MCF 10A (cell line): ENCODE data around the gene CAP1. TPM values are rescaled to one million over a fixed set of nuclear protein-coding genes. Genes with fewer than 3 reads are reported as not detected.

ENCODE experiments used
- BruUV-seq: library from RNA; stranded (reverse); fragments of 400-500 nt; replicated peaks from 2 replicates; lab custom pipeline; 2021; lab: Mats Ljungman, UMichigan
- CTCF ChIA-PET: fragments of 300-600 bp; sonication (Branson Sonifier 250); formaldehyde crosslinking; extraction: SDS; loops from one replicate; lab custom pipeline; 2021; ENCODE audit warnings: antibody characterized with exemption, inconsistent platforms; lab: Yijun Ruan, JAX
- POLR2A ChIA-PET: fragments of 300-600, 350-650 bp; sonication (Branson Sonifier 250); formaldehyde crosslinking; extraction: SDS; loops from one replicate; lab custom pipeline; 2020; ENCODE audit warnings: antibody characterized with exemption, inconsistent platforms; lab: Yijun Ruan, JAX
- DNase-seq: peaks from one replicate; pipeline ENCODE4 v3.0.0-alpha.2; 2018; ENCODE audit not compliant: unreplicated experiment
- H3K27ac Mint-ChIP-seq: one replicate; pipeline ENCODE4 v1.8.0; 2022; ENCODE audit warnings: mild to moderate bottlenecking, low read depth, mixed read lengths; ENCODE audit not compliant: unreplicated experiment
- H3K27me3 Mint-ChIP-seq: one replicate; pipeline ENCODE4 v1.8.0; 2022; ENCODE audit warnings: mixed read lengths; ENCODE audit not compliant: insufficient read depth, unreplicated experiment
- H3K36me3 Mint-ChIP-seq: one replicate; pipeline ENCODE4 v1.8.0; 2022; ENCODE audit warnings: mild to moderate bottlenecking, moderate library complexity, mixed read lengths; ENCODE audit not compliant: insufficient read depth, unreplicated experiment
- H3K4me1 Mint-ChIP-seq: one replicate; pipeline ENCODE4 v1.8.0; 2022; ENCODE audit warnings: mixed read lengths; ENCODE audit not compliant: insufficient read depth, unreplicated experiment
- H3K4me3 Mint-ChIP-seq: one replicate; pipeline ENCODE4 v1.8.0; 2022; ENCODE audit warnings: mild to moderate bottlenecking, moderate library complexity, mixed read lengths; ENCODE audit not compliant: unreplicated experiment
- H3K9me3 Mint-ChIP-seq: one replicate; pipeline ENCODE4 v1.8.0; 2022; ENCODE audit warnings: mixed read lengths; ENCODE audit not compliant: unreplicated experiment
- intact Hi-C: fragments of 100-400 bp; cut with micrococcal nuclease; formaldehyde crosslinking; loops from 2 replicates; pipeline ENCODE4 v1.14.1; 2022
- total RNA-seq: library from RNA; stranded (reverse); gene quantifications from 2 replicates; pipeline ENCODE4 v1.2.3, GENCODE V29; 2022
- TF ChIP-seq, protein P1 (sequence below): fragments of 200-600 bp; IDR thresholded peaks from one replicate; pipeline ENCODE4 v1.8.0; 2022; ENCODE audit warnings: antibody characterized with exemption, mild to moderate bottlenecking; ENCODE audit not compliant: unreplicated experiment

The CAP1 gene
- total RNA-seq, 1 experiment from 2014 or later: 297 TPM

DNA sequence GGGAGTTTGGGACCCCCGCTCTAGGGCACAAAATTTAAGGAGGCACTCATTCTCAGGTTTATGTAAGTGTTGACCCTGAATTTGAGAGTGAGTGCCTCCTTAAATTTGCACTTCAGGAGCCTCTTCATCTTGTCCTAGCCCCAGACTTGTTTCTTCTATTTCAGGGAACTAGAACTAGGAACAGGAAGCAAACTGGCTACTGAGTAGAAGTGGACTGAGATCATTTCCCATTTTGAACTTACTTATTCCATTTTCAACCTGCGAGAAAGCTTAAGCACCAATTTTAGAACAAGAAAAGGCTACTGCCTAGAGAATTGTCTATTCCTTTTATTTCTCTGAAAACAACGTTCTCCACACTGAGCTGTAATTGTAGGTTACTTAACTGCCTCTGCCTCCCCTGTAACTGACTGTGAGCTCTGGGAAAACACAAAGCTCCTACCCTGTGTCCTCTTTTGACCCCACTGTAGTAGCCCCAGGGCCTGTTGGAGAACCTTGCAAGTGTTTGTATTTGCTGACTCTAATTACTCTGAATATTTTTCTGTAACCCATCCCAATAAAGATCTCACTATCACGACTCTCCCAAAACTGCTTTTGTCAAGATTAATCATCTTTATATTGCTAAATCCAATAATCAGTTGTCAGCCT lies 54.1 kb downstream of the CAP1 start:
- POLR2A ChIA-PET: no interaction called here
- Mint-ChIP-seq H3K27ac (no peak overlapping the region), H3K4me3 (no peak overlapping the region), H3K36me3 (peaks cover 32% of the 10 kb centered on the region), H3K4me1 (peaks cover 22% of the 10 kb centered on the region), H3K9me3 (no peaks in the 10 kb centered on the region), H3K27me3 (no peaks in the 10 kb centered on the region)
- TF ChIP-seq, protein P1, sequence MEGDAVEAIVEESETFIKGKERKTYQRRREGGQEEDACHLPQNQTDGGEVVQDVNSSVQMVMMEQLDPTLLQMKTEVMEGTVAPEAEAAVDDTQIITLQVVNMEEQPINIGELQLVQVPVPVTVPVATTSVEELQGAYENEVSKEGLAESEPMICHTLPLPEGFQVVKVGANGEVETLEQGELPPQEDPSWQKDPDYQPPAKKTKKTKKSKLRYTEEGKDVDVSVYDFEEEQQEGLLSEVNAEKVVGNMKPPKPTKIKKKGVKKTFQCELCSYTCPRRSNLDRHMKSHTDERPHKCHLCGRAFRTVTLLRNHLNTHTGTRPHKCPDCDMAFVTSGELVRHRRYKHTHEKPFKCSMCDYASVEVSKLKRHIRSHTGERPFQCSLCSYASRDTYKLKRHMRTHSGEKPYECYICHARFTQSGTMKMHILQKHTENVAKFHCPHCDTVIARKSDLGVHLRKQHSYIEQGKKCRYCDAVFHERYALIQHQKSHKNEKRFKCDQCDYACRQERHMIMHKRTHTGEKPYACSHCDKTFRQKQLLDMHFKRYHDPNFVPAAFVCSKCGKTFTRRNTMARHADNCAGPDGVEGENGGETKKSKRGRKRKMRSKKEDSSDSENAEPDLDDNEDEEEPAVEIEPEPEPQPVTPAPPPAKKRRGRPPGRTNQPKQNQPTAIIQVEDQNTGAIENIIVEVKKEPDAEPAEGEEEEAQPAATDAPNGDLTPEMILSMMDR: no peak
- CTCF ChIA-PET: interaction anchor here (0.6 kb wide), 1 partner anchor 57 kb away, joined by 3 read pairs; no protein-coding TSS in a partner anchor
- no peak for DNase-seq
- intact Hi-C loops: no loop called here
- BruUV-seq: no TSS peak

DNA sequence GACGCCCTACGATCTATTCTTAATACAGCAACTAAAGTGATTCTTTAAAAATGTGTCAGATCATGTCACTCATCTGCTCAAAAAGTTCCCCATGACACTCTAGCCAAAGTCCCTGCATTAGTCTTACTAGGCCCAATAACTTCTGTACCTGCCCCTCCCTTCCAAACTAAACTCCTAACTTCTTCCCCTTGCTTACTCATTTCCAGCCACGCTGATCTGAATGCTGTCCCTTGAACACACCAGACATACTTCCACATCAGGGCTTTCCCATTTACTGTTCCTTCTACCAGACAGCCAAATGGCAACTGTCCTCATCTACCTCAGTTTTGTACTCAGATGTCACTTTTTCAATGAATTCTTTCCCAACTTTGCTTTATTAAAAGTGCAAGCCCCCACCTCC lies 55.3 kb downstream of the CAP1 start:
- Mint-ChIP-seq H3K4me1 (peaks cover 22% of the 10 kb centered on the region), H3K4me3 (no peak overlapping the region), H3K27ac (no peak overlapping the region), H3K36me3 (peaks cover 24% of the 10 kb centered on the region), H3K9me3 (no peaks in the 10 kb centered on the region), H3K27me3 (no peaks in the 10 kb centered on the region)
- CTCF ChIA-PET: interaction anchor here (0.7 kb wide), 1 partner anchor 400 kb away, joined by 3 read pairs; no protein-coding TSS in a partner anchor
- TF ChIP-seq, protein P1: no peak
- intact Hi-C loops: no loop called here
- BruUV-seq: no TSS peak
- POLR2A ChIA-PET: no interaction called here
- DNase-seq: no peak

DNA sequence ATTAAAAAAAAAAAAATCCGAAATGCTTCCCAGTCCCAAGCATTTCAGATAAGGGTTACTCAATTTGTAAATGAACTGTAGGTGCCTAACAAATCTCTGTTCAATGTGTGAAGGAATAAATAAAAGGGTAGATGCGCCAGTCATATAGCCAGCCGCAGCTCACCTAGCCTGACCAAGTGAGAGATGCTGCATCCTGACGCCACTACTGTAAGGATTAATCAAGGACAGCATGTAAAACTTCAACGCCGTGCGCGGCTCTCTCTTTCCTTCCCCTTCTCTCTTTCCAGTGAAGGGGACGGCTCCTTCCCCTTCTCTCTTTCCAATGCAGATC lies 56.1 kb downstream of the CAP1 start:
- Mint-ChIP-seq H3K9me3 (no peaks in the 10 kb centered on the region), H3K27ac (peak overlapping the region; percentile 37), H3K4me3 (peak overlapping the region; percentile 87), H3K36me3 (peaks cover 16% of the 10 kb centered on the region), H3K27me3 (no peaks in the 10 kb centered on the region), H3K4me1 (peaks cover 22% of the 10 kb centered on the region)
- ChIA-PET POLR2A (interaction anchor here (0.6 to 1.0 kb wide), 3 partner anchors 18 to 370 kb away, joined by 3 read pairs; no protein-coding TSS in a partner anchor), CTCF (interaction anchor here (0.7 to 3.4 kb wide), 2 partner anchors 13 to 399 kb away, joined by 3 to 18 read pairs; no protein-coding TSS in a partner anchor)
- no peak for DNase-seq
- intact Hi-C loops: no loop called here
- TSS peak; percentile 74 for BruUV-seq
- TF ChIP-seq, protein P1: no peak

DNA sequence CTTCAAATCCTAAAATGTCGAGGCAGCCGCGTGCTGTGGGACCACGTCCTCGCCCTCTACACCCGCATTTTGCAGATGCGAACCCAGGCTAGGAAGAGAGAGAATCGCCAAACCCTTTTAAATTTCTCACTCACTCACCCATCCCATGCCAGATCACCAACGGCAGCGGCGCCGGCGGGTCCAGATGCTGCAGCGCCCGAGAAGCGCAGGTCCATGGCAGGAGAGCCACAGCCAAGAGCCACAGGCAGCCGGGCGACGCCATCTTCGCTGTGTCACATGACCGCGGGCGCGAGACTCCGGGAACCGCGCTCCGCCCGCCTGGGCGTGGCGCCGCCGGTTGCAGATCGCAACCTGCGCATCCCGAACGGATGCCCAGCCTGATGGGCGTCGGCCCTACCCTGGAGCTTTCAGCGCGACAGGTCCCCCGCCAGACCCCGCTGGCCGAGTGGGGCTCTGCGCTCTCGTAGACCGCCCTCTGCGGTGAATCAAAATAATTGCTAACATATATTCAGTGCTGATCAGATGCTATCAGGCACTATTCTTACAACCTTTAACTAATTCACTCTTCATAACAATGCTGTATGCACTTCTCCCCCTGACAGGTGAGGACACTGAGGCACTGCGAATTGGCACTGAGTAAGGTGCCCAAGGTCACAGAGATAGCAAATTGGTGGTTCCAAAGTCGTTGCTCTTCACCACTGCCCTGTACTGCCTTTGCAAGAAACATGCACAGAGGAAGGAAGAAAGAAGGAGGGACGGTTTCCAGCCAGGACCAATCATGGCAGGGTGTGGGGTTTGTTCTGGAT lies 56.7 kb downstream of the CAP1 start, which contains the start of gene PPT1:
TSS of gene PPT1 (minus strand) at position 276 of the 806 bp plus-strand sequence. CDS start at position 262, 14 bp downstream.
- ChIA-PET CTCF (interaction anchor here (0.6 to 3.4 kb wide), 7 partner anchors 11 to 591 kb away, joined by 3 to 18 read pairs (median 3); no protein-coding TSS in a partner anchor), POLR2A (interaction anchor here (0.6 to 2.1 kb wide), 6 partner anchors 15 to 369 kb away, joined by 3 to 4 read pairs (median 3); no protein-coding TSS in a partner anchor)
- Mint-ChIP-seq H3K4me3 (peak within 1 kb of the TSS; percentile 87), H3K27me3 (peaks cover 5% of the 10 kb centered on the region), H3K36me3 (peaks cover 15% of the 10 kb centered on the region), H3K27ac (peak within 1 kb of the TSS; percentile 37), H3K4me1 (peaks cover 22% of the 10 kb centered on the region), H3K9me3 (no peaks in the 10 kb centered on the region)
- no TSS peak for BruUV-seq
- intact Hi-C loops: no loop called here
- peak; percentile 70 for DNase-seq
- TF ChIP-seq, protein P1: peak; percentile 17
